Lower leg skin (tissue), 3 donors: ENCODE measurements around the gene CLEC2A.

ENCODE experiments used
- POLR2A ChIP-seq, 2 donors: fragments of 450-650 bp; IDR thresholded peaks; one replicate each; pipeline ENCODE4 v1.6.1; 2016 to 2017; ENCODE audit warnings: antibody characterized with exemption in 2 of 2, mild to moderate bottlenecking in 1 of 2, moderate library complexity in 1 of 2
- TF ChIP-seq, protein P1 (sequence below), 3 donors: fragments of 450-650 bp; IDR thresholded peaks; one replicate each; pipeline ENCODE4 v1.5.1; 2016; ENCODE audit warnings: antibody characterized with exemption in 3 of 3, mild to moderate bottlenecking in 3 of 3, moderate library complexity in 2 of 3

DNA sequence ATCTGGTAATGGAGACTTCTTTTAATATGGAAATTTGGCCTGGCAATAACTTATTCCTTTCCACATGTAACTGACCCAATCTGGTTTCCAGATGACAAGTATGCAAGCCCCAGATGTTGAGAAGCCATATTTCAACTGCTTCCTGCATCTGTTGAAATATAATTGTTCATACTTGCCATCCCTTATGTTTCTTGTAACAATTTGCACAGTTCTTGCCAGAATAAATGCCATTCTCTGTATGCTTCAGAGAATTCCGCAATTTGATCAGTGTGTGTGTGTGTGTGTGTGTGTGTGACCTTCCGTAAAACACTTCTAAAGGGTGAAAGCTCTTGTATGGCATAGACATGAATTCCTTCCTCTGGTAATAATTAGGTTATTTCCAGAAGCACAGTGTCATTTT is 1.8 kb upstream of the CLEC2A start:
- TF ChIP-seq, protein P1, sequence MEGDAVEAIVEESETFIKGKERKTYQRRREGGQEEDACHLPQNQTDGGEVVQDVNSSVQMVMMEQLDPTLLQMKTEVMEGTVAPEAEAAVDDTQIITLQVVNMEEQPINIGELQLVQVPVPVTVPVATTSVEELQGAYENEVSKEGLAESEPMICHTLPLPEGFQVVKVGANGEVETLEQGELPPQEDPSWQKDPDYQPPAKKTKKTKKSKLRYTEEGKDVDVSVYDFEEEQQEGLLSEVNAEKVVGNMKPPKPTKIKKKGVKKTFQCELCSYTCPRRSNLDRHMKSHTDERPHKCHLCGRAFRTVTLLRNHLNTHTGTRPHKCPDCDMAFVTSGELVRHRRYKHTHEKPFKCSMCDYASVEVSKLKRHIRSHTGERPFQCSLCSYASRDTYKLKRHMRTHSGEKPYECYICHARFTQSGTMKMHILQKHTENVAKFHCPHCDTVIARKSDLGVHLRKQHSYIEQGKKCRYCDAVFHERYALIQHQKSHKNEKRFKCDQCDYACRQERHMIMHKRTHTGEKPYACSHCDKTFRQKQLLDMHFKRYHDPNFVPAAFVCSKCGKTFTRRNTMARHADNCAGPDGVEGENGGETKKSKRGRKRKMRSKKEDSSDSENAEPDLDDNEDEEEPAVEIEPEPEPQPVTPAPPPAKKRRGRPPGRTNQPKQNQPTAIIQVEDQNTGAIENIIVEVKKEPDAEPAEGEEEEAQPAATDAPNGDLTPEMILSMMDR (IDR thresholded peaks at IDR 0.05): no peak
- TF ChIP-seq POLR2A (IDR thresholded peaks at IDR 0.05): no peak
